HG03469 (cell line): ENCODE measurements around the gene FEZF1.

Experiments
- ATAC-seq: cut with Tn5 transposase; IDR thresholded peaks from one replicate; pipeline ENCODE4 v1.9.1; 2021; ENCODE audit warnings: mild to moderate bottlenecking, moderate library complexity, moderate number of reproducible peaks; ENCODE audit not compliant: unreplicated experiment

Gene FEZF1

DNA sequence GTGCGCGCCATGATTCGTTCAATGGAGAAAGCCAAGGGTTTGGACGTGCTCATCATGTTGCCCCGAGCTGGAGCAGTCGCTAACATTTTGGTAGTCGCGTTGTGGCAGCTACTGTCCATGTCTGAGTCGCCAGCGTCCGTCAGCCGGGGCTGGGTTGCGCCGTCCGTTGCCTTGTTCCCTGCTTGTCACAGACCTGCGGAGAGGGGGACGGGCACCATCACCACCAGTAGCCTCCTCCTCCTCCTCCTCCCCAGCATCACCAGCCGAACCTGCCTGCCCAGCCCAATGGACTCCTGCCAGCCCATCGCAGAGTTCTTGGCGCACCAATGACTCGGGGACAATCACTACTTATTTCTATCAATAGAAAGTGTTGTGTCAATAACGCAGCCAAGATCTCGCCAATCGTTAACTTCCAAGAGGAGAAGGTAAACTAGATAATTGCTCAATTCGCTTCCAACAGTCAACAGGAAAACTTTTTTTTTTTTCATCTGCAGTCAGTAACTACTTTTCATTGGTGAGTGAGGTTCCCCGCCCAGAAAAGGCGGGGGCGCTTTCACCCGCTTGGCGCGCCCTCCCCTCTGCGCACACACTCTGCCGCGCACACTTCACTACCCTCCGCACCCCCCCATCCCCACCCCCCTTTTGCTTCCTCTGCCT lies at the start of gene FEZF1:
Gene FEZF1, minus strand, starts transcription at position 432 of the 657 bp plus-strand sequence. Its CDS starts 313 bp downstream, at position 119.
- ATAC-seq: no peak

GRCh38 chr7:122352454-122352853 lies 47.9 kb upstream of the FEZF1 start:
- no peak for ATAC-seq

DNA sequence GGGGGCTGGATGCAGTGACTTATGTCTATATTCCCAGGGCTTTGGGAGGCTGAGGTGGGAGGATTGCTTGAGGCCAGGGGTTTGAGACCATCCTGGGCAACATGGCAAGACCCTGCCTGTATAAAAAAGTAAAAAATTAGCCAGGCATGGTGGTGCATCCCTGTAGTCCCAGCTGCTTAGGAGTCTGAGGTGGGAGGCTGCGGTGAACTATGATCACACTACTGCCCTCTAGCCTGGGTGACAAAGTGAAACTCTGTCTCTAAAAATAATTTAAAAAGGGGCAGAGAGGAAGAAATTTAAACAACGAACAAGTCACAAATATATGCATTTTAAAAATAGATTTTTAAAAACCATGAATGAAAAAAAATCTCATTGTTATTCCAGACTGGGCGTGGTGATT lies 46.2 kb upstream of the FEZF1 start:
- no peak for ATAC-seq

DNA sequence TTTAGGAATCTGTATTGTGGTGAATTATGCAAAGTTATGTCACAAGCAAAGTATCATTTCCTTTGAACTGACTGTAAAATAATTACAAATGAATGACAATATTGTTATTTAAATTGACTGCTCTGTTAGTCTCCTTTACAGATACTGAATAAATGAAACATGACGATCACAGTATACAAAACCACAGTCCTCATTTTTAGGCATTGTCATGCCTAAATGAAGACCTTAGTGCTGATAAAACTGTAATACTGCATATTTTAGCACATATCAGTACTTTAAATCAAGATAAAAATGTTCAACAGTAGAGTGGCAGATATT lies 39.7 kb upstream of the FEZF1 start:
- no peak for ATAC-seq

- ATAC-seq: no peak
These were observed 39.2 kb upstream of the FEZF1 start for GRCh38 chr7:122343601-122344302.

- no peak for ATAC-seq
These were observed 35.9 kb upstream of the FEZF1 start for GRCh38 chr7:122340427-122340826.

DNA sequence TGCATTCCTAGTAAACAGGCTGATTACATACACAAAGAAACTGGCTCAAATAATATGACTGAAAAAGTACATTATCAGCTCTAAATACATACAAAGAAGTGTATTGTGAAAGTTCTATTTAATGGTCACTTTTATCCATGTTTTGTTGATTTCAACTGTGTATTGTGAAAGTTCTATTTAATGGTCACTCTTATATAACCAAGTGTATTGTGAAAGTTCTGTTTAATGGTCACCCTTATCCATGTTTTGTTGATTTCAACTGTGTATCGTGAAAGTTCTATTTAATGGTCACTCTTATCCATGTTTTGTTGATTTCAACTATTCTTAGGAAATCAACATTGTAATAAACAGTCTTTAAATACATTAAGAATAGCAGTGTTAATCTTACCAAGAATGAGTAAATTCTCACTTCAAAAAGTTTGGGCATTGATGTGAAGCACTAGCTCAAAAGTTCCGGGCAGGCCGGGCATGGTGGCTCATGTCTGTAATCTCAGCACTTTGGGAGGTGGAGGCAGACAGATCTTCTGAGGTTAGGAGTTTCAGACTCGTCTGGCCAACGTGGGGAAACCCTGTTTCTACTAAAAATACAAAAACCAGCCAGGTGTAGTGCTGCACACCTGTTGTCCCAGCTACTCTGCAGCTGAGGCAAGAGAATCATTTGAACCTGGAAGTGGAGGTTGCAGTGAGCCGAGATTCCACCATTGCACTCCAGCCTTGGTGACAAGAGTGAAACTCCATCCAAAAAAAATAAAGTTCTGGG lies 34.8 kb upstream of the FEZF1 start:
- no peak for ATAC-seq

GRCh38 chr7:122337011-122337410 lies 32.5 kb upstream of the FEZF1 start:
- no peak for ATAC-seq

GRCh38 chr7:122329145-122329802 lies 24.7 kb upstream of the FEZF1 start:
- no peak for ATAC-seq

DNA sequence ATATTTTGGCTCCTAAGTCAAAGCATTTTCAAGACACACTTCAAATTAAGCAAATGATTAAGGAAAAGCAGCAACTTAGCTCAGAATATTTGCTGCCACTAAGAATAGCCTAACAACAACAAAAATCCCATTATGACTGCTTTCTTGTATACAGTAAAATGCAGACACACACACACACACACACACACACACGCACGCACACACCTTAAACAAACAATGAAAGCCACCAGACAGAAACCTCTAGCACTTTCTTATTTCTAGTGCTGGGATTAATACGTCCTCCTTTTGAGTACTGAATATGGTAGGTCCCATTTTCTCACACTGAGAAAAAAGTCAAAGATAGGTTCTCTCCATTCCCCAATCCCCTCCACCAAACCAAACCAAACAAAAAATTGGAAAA lies 23.4 kb upstream of the FEZF1 start:
- no peak for ATAC-seq

GRCh38 chr7:122316467-122317388 lies 12.2 kb upstream of the FEZF1 start:
- ATAC-seq: no peak

DNA sequence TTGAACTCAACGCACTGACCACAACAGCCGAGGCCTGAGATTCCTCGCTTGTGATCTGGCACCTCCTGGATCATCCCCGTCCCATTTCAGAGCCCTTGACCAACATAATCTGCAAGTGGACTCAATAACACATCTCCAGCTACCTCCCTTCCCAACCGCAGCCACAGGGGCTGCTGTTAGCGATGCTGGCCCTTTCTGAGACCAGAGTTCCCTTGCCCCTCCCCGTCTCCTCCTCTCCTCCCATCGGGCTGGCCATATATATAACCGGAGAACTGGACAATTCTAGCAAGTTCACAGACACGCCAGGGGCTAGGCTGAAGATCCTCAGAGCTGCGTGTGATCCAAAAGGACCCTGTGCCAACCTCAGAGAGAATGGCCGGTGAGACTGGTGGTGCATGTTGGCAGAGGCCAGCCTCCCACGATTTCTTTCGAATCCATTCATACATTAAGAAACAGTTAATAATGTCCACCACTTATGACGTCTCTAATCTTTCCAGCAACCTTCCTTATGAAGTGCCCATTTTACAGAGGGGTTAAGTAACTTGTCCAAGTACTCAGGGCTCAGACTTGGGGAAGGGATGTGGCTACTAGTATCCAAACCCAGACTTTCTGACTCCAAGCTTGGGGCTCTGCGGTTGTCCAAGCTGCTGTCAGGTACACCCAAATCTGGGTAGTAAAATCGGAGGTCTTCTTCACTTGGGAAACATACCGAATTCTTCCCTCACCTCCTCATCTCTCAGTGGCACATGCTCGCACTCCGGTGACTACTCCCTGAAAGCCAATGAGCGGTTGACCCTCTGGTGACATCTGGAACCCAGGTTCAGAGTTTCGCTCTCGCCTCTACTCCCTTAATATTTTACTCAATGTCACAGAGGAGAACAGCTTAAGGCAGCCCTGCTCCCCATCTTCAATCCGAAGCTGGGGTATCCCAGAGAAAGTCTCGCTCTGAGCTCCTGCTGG lies 11.2 kb upstream of the FEZF1 start:
- ATAC-seq: no peak

DNA sequence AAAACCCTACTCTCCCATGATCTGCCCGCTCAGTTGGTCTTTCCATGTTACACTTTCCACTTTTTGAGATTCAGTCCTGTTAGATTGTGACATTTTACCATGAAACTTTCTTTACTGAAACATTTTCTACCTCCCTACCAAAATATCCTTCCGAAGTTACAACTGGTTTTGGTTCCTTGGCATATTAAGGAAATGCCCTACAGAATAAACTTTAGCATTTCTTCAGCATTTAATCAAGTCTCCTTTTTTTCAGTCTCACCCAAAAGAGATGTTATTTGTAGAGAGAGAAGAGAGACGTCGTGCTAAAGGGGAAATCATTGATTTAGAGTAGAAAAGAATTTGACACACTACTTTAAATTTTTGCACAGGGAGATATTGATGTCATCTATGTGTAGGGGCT lies 9.7 kb upstream of the FEZF1 start:
- ATAC-seq: no peak

- no peak for ATAC-seq
These were observed 8.2 kb upstream of the FEZF1 start for GRCh38 chr7:122312789-122313188.

- no peak for ATAC-seq
These were observed 7.3 kb upstream of the FEZF1 start for GRCh38 chr7:122311734-122312450.

DNA sequence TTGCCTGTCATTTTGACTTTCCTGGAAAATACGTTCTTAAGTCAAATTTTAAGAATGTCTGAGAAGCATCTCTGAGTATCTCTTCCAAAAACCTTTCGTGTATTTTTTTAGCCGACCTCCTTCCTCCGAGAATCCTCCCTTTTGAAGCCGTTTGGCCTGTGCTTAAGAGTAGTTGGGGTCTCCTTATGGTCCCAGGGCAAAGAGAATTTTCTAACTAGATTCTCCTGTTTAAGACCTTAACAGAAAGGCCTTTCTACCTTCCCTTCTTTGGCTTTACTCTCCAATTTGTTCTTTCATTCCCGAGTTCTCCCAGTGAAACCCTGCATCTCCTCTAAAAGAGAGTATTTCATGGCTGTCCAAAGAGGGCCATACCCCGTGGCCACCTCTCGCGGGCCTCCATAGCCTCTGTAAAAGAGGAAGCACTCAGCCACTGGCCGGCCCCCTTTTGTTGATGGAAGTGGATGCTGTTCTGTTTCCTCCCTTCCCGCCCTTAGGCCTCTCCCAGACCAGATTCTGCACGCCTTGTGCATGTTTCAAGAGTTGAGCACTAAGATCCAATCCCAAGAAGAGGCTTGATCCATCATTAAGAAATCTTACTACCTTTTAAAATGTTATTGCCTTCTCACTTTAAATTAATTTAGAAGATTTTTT lies 6.6 kb upstream of the FEZF1 start:
- ATAC-seq: no peak

DNA sequence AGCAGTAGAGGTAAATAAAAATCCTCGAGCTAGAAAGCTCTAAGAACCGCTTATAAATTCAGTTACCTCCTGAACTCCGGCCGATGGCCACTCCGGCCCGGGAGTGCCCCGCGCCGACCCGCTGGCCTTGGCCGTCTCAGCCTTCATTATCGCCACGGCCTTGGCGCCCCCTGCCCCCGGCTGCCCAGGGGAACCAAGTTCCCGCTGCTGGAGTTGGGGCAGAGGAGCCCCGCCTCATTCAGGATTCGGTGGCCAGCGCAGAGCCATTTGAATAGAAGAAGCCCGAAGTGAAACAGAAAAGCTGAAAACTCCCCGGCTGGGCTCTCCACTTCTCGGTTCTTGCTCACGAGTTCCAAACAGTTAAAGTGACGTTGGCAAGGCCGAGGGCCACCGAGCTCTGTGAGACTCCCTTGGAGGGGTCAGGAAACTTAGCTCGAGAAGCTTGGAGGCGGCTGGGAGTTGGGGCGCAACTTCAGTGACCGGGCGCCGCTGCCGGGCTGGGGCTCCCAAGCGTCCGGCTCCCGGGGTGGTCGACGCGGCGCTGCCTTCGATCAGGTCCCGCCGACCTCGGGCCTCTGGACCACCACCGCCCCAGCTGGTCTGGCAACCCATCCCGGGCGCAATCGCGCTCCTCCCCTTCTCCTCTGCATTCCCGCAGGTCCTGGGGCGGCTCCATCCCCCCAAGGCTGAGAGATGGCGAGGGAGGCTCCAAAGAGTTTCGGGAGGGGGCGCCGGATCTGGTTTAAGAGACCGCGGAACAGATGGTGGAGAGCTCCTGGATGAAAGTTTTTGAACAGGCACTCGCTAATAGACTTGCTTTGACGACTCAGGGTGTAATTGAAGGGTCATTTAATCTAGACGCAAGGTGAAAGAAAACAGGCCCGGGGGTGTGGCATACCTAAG lies 5.8 kb upstream of the FEZF1 start:
- no peak for ATAC-seq
